ENCODE results near the gene ASB6.

DNA sequence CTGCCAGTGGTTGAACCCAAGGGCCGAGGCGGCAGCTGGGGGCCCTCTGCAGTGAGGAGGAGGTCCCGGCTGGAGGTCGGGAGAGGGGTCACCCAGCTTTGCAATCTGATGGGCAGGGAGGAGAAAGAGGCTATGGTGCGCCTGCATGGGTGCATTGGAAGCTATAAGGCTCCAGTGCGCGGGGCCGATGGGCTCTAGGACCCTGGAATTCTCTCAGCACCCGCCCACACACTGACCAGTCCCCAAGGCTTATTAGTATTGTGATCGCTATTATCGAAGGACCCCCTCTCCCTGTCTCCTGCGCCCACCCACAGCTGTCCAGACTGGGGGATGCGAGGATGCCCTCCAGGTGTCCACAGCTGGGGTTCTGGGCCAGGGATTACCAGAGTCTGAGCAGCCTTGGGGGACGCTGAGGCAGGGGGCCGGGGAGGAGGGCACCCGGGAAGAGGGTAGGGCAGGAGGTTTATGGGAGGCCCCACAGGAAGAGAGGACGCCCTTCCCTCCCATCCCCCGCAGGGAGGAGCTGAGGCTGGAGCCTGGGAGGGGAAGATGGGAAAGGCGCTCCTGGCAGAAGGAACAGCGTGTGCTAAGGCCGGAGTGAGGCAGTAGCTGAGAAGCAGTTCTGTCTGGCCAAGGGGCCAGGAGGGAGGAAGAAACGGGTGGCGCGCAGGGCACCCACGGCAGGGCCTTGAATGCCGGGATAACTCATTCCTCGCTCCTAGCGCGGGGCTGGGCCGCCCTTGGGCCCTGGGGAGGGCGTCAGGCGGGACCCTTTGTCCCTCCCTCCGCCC lies 45.2 kb downstream of the ASB6 start:
- TF ChIP-seq POLR2A (IDR thresholded peaks at IDR 0.05) = peak in 1 of 2 donors; percentile 17
- TF ChIP-seq, protein P1, sequence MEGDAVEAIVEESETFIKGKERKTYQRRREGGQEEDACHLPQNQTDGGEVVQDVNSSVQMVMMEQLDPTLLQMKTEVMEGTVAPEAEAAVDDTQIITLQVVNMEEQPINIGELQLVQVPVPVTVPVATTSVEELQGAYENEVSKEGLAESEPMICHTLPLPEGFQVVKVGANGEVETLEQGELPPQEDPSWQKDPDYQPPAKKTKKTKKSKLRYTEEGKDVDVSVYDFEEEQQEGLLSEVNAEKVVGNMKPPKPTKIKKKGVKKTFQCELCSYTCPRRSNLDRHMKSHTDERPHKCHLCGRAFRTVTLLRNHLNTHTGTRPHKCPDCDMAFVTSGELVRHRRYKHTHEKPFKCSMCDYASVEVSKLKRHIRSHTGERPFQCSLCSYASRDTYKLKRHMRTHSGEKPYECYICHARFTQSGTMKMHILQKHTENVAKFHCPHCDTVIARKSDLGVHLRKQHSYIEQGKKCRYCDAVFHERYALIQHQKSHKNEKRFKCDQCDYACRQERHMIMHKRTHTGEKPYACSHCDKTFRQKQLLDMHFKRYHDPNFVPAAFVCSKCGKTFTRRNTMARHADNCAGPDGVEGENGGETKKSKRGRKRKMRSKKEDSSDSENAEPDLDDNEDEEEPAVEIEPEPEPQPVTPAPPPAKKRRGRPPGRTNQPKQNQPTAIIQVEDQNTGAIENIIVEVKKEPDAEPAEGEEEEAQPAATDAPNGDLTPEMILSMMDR (IDR thresholded peaks at IDR 0.05) = no peak

All from thyroid gland (tissue), 4 donors.